Measurements from ENCODE around the gene C1RL.

The C1RL gene

DNA sequence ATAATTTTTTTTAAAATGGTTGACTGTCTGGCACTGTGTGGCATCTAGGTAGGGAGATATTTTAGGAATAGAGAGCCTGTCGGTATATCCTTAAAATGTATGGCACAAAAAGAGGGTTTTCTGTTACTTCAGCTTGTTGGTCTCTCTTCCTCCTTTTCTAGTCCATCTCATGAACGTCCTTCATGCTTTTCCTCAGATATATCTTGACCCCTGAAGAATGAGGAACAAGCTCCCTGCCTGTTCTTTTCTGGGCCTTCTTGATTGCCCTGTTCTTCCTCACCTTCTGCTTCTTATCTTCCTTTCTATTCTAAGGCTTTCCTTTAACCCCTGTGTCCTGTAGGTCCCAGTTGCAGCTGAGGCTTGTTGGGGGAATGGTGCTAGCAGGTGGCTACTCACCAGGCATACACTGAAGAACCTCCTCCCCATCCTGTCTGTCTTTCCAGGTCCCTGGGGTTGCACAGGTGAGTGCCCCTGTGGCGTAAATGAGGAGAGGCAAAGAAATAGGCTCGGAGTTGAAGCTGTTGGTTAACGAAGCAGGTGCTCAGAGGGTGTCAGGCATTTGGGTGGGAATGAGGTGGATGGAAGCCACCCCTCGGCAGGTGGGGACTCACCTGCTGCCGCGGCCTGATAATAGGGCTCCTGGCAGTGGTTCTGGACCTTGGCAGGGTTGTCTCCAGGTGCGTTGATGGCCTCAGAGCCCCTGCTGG is 9.6 kb downstream of the C1RL start:
- no peaks in the 10 kb centered on the region for H3K27me3 ChIP-seq (ENCODE audit: insufficient read depth, low read length, poor library complexity)
- no peak overlapping the region for H2AFZ ChIP-seq (ENCODE audit: low read depth, low read length)
- TF ChIP-seq EZH2 (IDR thresholded peaks at IDR 0.05; ENCODE audit: borderline replicate concordance, low read depth, low read length, severe bottlenecking): no peak
- TF ChIP-seq, protein P1, sequence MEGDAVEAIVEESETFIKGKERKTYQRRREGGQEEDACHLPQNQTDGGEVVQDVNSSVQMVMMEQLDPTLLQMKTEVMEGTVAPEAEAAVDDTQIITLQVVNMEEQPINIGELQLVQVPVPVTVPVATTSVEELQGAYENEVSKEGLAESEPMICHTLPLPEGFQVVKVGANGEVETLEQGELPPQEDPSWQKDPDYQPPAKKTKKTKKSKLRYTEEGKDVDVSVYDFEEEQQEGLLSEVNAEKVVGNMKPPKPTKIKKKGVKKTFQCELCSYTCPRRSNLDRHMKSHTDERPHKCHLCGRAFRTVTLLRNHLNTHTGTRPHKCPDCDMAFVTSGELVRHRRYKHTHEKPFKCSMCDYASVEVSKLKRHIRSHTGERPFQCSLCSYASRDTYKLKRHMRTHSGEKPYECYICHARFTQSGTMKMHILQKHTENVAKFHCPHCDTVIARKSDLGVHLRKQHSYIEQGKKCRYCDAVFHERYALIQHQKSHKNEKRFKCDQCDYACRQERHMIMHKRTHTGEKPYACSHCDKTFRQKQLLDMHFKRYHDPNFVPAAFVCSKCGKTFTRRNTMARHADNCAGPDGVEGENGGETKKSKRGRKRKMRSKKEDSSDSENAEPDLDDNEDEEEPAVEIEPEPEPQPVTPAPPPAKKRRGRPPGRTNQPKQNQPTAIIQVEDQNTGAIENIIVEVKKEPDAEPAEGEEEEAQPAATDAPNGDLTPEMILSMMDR (IDR thresholded peaks at IDR 0.05; ENCODE audit: borderline replicate concordance, extremely low read depth, low read length, poor library complexity, severe bottlenecking): no peak
- H4K20me1 ChIP-seq (ENCODE audit: insufficient read depth, low read length): no peaks in the 10 kb centered on the region
- H3K9me3 ChIP-seq (ENCODE audit: insufficient read depth, low read length, severe bottlenecking): no peaks in the 10 kb centered on the region
- H3K4me2 ChIP-seq (ENCODE audit: insufficient read depth, low read length): no peak overlapping the region
- ATAC-seq (ENCODE audit: insufficient read depth, low read depth) (no peak), DNase-seq (no peak)
- peaks cover 7% of the 10 kb centered on the region for H3K36me3 ChIP-seq (ENCODE audit: insufficient read depth, low read length)
- H3K79me2 ChIP-seq (ENCODE audit: insufficient read depth, low read length): no peaks in the 10 kb centered on the region
- H3K4me3 ChIP-seq (ENCODE audit: low read depth in 1 of 2, low read length in 2 of 2): no peak overlapping the region
- H3K9ac ChIP-seq (ENCODE audit: low read depth, low read length): no peak overlapping the region
- H3K27ac ChIP-seq (ENCODE audit: low read length): no peak overlapping the region
- H3K4me1 ChIP-seq (ENCODE audit: insufficient read depth, low read length): no peaks in the 10 kb centered on the region

- no peaks in the 10 kb centered on the region for H3K9me3 ChIP-seq (ENCODE audit: insufficient read depth, low read length, severe bottlenecking)
- ATAC-seq (ENCODE audit: insufficient read depth, low read depth) (no peak), DNase-seq (no peak)
- TF ChIP-seq, protein P1 (IDR thresholded peaks at IDR 0.05; ENCODE audit: borderline replicate concordance, extremely low read depth, low read length, poor library complexity, severe bottlenecking): no peak
- TF ChIP-seq EZH2 (IDR thresholded peaks at IDR 0.05; ENCODE audit: borderline replicate concordance, low read depth, low read length, severe bottlenecking): no peak
- H3K27ac ChIP-seq (ENCODE audit: low read length): no peak overlapping the region
- no peaks in the 10 kb centered on the region for H3K79me2 ChIP-seq (ENCODE audit: insufficient read depth, low read length)
- H3K9ac ChIP-seq (ENCODE audit: low read depth, low read length): no peak overlapping the region
- H3K27me3 ChIP-seq (ENCODE audit: insufficient read depth, low read length, poor library complexity): no peaks in the 10 kb centered on the region
- no peak overlapping the region for H3K4me3 ChIP-seq (ENCODE audit: low read depth in 1 of 2, low read length in 2 of 2)
- H3K4me1 ChIP-seq (ENCODE audit: insufficient read depth, low read length): peaks cover 8% of the 10 kb centered on the region
- no peak overlapping the region for H3K4me2 ChIP-seq (ENCODE audit: insufficient read depth, low read length)
- peaks cover 7% of the 10 kb centered on the region for H3K36me3 ChIP-seq (ENCODE audit: insufficient read depth, low read length)
- H4K20me1 ChIP-seq (ENCODE audit: insufficient read depth, low read length): no peaks in the 10 kb centered on the region
- no peak overlapping the region for H2AFZ ChIP-seq (ENCODE audit: low read depth, low read length)
Measured at GRCh38 chr12:7096979-7097378, 12.0 kb downstream of the C1RL start.

DNA sequence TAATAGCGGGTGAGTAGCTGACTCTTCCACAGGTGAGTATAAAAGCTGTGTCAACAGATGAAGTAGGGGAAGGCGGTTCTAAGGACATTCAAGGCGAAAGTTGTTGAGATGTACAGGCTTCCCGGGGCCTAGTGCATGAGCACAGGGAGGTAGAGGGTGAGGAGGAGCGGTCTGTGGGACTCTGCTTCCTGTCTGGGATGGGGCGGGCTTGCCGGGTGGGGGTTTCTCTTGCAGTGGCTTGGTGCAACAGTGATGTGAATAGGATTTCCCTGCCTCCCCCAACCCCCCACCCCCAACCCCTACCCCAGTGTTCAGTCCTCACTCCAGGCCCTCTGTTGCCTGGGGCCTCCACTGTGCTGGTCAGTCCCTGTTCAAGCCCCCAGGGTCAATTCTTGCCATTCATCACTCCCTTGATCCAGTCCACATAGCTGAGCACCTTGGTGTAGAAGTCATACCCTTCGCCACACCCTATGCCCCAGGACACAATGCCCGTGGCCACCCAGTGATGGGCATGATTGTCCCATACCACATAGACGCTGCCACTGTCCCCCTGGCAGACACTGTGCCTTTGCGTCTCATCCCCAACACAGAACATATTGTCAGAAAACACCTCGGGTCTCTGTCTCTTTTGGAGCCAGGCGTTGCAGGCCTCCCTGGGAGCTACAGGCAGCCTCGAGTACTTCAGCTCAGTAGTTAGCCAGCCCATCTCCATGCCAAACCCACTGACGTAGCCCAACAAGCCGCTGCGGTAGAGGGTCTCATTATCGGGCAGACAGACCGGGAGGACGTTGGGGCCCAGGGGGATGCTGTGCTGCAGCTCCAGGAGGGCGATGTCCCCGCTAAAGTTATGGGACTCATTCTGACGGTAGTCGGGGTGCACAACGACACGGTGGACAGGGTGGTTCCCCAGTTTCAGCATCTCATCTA is 12.7 kb downstream of the C1RL start:
- no peaks in the 10 kb centered on the region for H4K20me1 ChIP-seq (ENCODE audit: insufficient read depth, low read length)
- TF ChIP-seq EZH2 (IDR thresholded peaks at IDR 0.05; ENCODE audit: borderline replicate concordance, low read depth, low read length, severe bottlenecking): no peak
- TF ChIP-seq, protein P1 (IDR thresholded peaks at IDR 0.05; ENCODE audit: borderline replicate concordance, extremely low read depth, low read length, poor library complexity, severe bottlenecking): no peak
- H3K36me3 ChIP-seq (ENCODE audit: insufficient read depth, low read length): peaks cover 7% of the 10 kb centered on the region; the same call in 1 of the 2 replicates
- H3K9ac ChIP-seq (ENCODE audit: low read depth, low read length): no peak overlapping the region
- ATAC-seq (ENCODE audit: insufficient read depth, low read depth) (peak; percentile 25; the same call in 1 of the 3 replicates), DNase-seq (no peak)
- H3K4me2 ChIP-seq (ENCODE audit: insufficient read depth, low read length): no peak overlapping the region
- H3K79me2 ChIP-seq (ENCODE audit: insufficient read depth, low read length): no peaks in the 10 kb centered on the region
- no peak overlapping the region for H2AFZ ChIP-seq (ENCODE audit: low read depth, low read length)
- no peaks in the 10 kb centered on the region for H3K9me3 ChIP-seq (ENCODE audit: insufficient read depth, low read length, severe bottlenecking)
- no peaks in the 10 kb centered on the region for H3K27me3 ChIP-seq (ENCODE audit: insufficient read depth, low read length, poor library complexity)
- H3K4me1 ChIP-seq (ENCODE audit: insufficient read depth, low read length): peaks cover 14% of the 10 kb centered on the region
- no peak overlapping the region for H3K4me3 ChIP-seq (ENCODE audit: low read depth in 1 of 2, low read length in 2 of 2)
- H3K27ac ChIP-seq (ENCODE audit: low read length): no peak overlapping the region

Data from DND-41 (cell line).